ENCODE results near the gene UTY. TPM values are rescaled to one million over a fixed set of nuclear protein-coding genes. Genes with fewer than 3 reads are reported as not detected.

The UTY gene
- polyA plus RNA-seq (2012; ENCODE audit: missing spikeins), result not detected

DNA sequence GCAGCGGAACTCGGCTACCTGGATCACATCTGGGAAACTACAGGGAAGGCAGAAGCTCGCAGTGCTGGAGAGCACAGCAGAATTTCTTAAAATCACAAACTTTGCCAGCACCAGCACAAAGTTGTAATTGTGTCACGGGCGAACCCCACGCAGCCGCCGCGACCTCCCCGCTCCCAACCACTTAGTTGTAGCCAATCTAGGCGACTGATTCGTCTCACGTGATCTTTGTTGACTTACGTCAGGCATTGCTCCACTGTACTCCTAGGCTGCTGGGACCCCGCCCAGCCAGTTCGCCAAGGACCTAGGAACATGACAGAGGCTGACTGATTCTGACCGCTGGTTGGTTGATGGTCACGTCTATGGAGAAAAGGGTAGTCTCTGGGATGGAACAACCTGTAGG is at the start of gene UTY:
UTY (minus strand) TSS at position 206 of the 400 bp plus-strand sequence. CDS start 368 bp downstream, outside the sequence.
- DNase-seq (ENCODE audit: insufficient read length), result no peak
- no peak for FAIRE-seq
- TF ChIP-seq TAF1 (IDR thresholded peaks at IDR 0.05; ENCODE audit: borderline replicate concordance, low read depth, low read length) (no peak), POLR2A (IDR thresholded peaks at IDR 0.05; ENCODE audit: low read depth, low read length) (no peak), POLR2AphosphoS5 (IDR thresholded peaks at IDR 0.05; ENCODE audit: low read depth, low read length) (no peak)

DNA sequence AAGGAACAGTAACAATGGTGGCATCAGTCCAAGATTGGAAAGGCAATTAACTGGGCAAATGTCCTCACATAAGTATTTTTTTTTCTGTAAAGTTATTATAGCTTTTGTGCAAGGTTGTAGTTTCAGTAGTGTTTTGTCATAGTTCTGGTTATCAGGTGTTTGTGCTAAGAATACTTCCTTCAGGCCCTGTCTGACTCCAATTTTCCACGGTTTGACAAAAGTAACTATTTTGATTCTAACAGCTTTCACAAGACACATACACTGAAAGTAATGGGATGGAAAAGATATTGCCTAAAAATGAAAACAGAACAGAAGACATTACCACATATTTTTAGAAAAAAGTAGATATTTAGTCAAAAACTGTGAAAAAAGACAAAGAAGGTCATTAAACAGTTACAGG is 40.6 kb upstream of the UTY start:
- no peak for TF ChIP-seq TAF1 (IDR thresholded peaks at IDR 0.05; ENCODE audit: borderline replicate concordance, low read depth, low read length)
- no peak for TF ChIP-seq POLR2A (IDR thresholded peaks at IDR 0.05; ENCODE audit: low read depth, low read length)
- no peak for TF ChIP-seq POLR2AphosphoS5 (IDR thresholded peaks at IDR 0.05; ENCODE audit: low read depth, low read length)
- FAIRE-seq, result no peak

DNA sequence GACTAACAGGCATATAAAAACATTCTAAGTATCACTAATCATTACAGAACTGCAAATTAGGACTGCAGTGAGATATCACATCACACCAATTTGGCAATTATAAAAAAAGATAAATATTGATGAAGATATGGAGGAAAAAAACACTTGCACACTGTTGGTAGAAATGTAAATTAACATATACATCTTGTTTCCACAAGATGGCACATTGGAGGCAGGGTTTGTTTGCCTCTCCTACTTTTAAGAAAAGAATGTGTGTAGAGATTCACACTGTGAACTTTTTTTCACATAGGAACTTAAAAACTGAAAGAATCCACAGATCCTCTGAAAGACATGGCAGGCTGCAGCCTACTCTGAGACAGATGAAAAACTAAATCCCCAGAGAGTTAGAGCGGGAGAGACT is 21.4 kb upstream of the UTY start:
- FAIRE-seq (no peak), DNase-seq (ENCODE audit: insufficient read length) (no peak)
- TF ChIP-seq TAF1 (IDR thresholded peaks at IDR 0.05; ENCODE audit: borderline replicate concordance, low read depth, low read length), result no peak
- TF ChIP-seq POLR2AphosphoS5 (IDR thresholded peaks at IDR 0.05; ENCODE audit: low read depth, low read length), result no peak
- TF ChIP-seq POLR2A (IDR thresholded peaks at IDR 0.05; ENCODE audit: low read depth, low read length), result no peak

More for the DNA sequence above, 40.6 kb upstream of the UTY start:
- no peak for DNase-seq (ENCODE audit: insufficient read length)

DNA sequence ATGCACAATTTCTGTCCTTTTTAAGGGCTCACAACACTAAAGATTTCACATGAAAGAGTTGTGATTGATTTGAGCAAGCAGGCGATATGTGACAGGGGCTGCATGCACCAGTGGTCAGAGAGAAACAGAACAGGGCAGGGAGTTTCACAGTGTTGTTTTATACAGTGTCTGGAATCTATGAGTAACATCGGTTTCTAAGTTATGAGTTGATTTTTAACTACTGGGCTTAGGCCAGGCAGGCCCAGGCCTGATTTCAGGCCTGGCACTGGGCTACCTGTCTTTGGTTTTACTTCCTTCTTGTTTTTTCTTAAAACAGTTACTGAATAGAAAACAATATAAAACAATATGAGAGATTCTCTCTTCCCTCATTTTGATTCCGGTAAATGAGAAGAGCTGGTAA is 13.9 kb upstream of the UTY start:
- no peak for FAIRE-seq
- TF ChIP-seq POLR2AphosphoS5 (IDR thresholded peaks at IDR 0.05; ENCODE audit: low read depth, low read length) (no peak), TAF1 (IDR thresholded peaks at IDR 0.05; ENCODE audit: borderline replicate concordance, low read depth, low read length) (no peak), POLR2A (IDR thresholded peaks at IDR 0.05; ENCODE audit: low read depth, low read length) (no peak)
- no peak for DNase-seq (ENCODE audit: insufficient read length)

DNA sequence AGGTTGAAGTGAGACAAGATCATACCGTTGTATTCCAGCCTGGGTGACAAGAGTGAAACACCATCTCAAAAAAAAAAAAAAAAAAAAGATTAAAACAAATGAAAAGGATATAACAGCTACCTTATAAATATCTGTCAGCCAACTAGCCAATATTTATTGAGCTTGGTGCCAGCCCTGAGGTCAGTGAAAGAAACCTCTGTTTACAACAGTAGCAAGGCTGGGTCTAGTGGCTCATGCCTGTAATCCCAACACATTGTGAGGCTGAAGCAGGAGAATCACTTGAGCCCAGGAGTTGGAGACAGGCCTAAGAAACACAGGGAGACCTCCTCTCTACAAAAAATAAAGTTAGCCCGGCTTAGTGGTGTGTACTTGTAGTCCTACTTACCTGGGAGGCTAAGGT is 12.6 kb upstream of the UTY start:
- TF ChIP-seq POLR2AphosphoS5 (IDR thresholded peaks at IDR 0.05; ENCODE audit: low read depth, low read length) (no peak), TAF1 (IDR thresholded peaks at IDR 0.05; ENCODE audit: borderline replicate concordance, low read depth, low read length) (no peak), POLR2A (IDR thresholded peaks at IDR 0.05; ENCODE audit: low read depth, low read length) (no peak)
- no peak for FAIRE-seq

DNA sequence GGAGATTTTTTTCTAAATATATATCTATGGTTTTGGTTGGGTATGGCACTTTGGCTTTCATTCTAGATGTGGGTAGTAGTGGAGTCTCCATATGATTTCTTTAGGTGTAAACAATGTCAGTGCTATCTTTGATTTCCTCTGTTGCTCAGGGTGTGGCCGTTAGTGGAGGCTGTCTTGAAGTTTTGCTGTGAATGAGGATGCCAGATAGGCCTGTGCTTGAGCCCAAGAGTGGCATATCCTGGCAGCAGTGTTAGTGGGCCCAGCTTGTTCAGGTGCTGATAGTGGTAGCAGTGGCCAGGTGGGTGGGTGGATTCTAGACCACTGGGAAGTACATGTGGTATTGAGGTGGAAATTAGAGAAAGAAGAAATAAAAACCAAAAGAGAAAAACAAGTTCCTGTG is 8.9 kb upstream of the UTY start:
- TF ChIP-seq POLR2A (IDR thresholded peaks at IDR 0.05; ENCODE audit: low read depth, low read length), result no peak
- no peak for TF ChIP-seq TAF1 (IDR thresholded peaks at IDR 0.05; ENCODE audit: borderline replicate concordance, low read depth, low read length)
- DNase-seq (ENCODE audit: insufficient read length), result no peak
- no peak for FAIRE-seq

More for the DNA sequence above, 12.6 kb upstream of the UTY start:
- DNase-seq (ENCODE audit: insufficient read length), result no peak

DNA sequence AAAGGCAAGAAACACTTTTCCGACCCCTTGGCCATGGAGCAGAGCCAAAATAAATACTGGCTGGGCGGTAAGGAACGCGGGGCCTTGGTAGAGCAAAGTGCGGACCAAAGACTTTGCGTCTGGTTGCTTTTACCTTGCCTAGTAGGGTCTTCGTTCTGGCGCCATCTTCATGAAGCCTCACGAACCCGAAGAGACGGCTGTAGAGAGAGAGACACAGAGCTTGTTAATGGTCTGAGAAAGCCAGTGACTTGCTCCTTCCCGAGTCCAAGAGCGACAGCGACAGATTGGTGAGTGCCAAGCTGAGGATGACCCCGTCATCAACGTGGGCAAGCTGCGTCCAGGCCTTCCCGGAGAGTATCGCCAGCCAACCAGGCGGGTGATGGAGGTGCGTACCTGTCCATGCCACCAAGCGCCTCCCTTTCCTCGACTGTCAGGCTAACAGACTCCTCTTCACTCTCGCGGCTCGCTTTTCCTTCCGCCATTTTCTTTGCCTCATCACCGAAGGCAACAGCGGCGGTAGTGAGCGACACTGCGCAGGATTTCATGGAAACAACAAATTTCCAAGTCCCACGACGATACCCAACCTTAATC is 617 bp downstream of the UTY start:
- no peak for FAIRE-seq
- no peak for DNase-seq (ENCODE audit: insufficient read length)
- no peak for TF ChIP-seq TAF1 (IDR thresholded peaks at IDR 0.05; ENCODE audit: borderline replicate concordance, low read depth, low read length)
- no peak for TF ChIP-seq POLR2A (IDR thresholded peaks at IDR 0.05; ENCODE audit: low read depth, low read length)
- no peak for TF ChIP-seq POLR2AphosphoS5 (IDR thresholded peaks at IDR 0.05; ENCODE audit: low read depth, low read length)

DNA sequence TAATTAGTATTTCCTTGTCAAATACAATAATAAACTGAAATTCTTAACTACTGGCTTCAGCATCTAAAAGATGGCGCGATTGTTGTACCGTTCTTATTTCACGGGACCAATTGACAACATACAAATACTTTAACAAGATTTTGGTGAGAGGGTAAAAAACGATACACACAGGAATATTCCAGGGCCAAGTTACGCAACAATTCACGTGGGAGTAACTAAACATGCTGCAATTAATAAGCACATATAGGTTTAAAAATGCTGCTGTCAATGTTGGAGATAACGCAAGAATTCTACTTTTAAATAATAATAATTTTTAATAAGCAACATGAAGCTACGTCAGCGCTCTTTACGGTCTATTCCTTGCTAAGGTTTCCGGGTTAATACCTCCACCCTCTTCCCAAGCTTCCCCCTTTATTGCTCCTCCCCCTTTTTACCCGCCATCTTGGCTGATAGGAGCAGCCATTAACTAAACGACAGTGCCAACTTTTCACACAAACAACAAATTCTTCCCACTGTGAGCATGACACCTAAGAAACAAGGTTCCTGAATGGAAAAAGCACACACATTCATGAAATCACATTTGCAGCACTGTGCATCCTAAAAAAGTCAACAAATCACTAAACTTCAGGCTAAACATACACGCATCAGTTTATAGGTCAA is 1.6 kb downstream of the UTY start:
- DNase-seq (ENCODE audit: insufficient read length) (no peak), FAIRE-seq (no peak)
- TF ChIP-seq POLR2A (IDR thresholded peaks at IDR 0.05; ENCODE audit: low read depth, low read length) (no peak), TAF1 (IDR thresholded peaks at IDR 0.05; ENCODE audit: borderline replicate concordance, low read depth, low read length) (no peak), POLR2AphosphoS5 (IDR thresholded peaks at IDR 0.05; ENCODE audit: low read depth, low read length) (no peak)

DNA sequence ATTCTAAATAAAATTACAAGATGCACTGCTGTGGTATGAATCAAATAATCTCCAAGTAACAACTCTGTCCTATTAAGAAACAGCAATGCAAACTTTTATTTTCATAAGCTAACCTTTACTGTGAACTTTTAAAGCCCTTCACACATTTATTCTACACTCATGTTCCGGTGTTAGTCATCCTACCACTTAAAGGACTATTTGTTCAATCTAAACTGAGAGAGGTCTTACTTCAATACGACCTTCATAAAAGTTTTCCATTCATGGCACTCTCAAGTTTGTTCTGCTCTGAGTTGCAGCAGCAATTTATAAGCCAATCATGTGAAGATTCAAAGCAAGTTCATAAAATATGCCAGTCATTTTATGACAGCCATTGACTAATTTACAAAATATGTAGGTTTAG is 4.8 kb downstream of the UTY start:
- TF ChIP-seq POLR2A (IDR thresholded peaks at IDR 0.05; ENCODE audit: low read depth, low read length), result no peak
- TF ChIP-seq TAF1 (IDR thresholded peaks at IDR 0.05; ENCODE audit: borderline replicate concordance, low read depth, low read length), result no peak
- no peak for TF ChIP-seq POLR2AphosphoS5 (IDR thresholded peaks at IDR 0.05; ENCODE audit: low read depth, low read length)
- FAIRE-seq (no peak), DNase-seq (ENCODE audit: insufficient read length) (no peak)

DNA sequence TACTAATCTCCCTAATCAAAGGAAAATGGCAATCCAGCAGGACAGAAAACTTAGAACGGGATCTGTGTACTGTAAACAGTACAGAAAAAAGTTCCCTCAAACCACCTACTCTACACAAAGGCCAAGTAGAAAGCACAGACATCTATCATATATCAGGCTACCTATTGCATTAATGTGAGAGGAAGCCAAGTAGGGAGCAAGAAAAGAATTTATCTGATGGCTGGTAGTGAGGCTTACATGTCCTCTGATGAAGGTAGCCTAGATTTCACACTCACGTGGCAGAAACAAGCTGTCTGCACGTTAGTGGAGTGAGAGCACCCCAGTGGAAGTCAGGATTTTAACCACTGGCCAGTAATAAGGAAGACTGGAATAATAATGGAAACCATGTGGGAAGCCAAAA is 28.3 kb downstream of the UTY start:
- FAIRE-seq (no peak), DNase-seq (ENCODE audit: insufficient read length) (no peak)
- TF ChIP-seq POLR2AphosphoS5 (IDR thresholded peaks at IDR 0.05; ENCODE audit: low read depth, low read length) (no peak), POLR2A (IDR thresholded peaks at IDR 0.05; ENCODE audit: low read depth, low read length) (no peak), TAF1 (IDR thresholded peaks at IDR 0.05; ENCODE audit: borderline replicate concordance, low read depth, low read length) (no peak)

DNA sequence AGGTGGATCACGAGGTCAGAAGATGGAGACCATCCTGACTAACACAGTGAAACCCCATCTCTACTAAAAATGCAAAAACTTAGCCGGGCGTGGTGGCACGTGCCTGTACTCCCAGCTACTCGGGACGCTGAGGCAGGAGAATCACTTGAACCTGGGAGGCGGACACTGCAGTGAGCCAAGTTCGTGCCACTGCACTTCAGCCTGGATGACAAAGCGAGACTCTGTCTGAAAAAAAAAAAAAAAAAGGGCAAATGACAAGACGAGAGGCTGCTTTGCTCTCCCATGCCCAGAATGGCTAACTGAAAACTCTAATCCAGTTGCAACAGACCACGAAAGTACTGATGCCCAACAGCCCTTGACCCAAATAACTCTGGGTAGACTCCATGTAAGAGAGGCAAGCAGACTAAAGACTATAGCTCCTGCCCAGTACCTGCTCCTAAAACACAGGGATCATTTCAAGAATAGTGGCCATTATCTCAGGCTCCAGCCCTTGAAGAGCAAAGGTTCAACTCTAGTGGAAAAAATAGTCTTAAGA is 29.2 kb downstream of the UTY start:
- FAIRE-seq (no peak), DNase-seq (ENCODE audit: insufficient read length) (no peak)
- no peak for TF ChIP-seq POLR2A (IDR thresholded peaks at IDR 0.05; ENCODE audit: low read depth, low read length)
- TF ChIP-seq TAF1 (IDR thresholded peaks at IDR 0.05; ENCODE audit: borderline replicate concordance, low read depth, low read length), result no peak
- no peak for TF ChIP-seq POLR2AphosphoS5 (IDR thresholded peaks at IDR 0.05; ENCODE audit: low read depth, low read length)

DNA sequence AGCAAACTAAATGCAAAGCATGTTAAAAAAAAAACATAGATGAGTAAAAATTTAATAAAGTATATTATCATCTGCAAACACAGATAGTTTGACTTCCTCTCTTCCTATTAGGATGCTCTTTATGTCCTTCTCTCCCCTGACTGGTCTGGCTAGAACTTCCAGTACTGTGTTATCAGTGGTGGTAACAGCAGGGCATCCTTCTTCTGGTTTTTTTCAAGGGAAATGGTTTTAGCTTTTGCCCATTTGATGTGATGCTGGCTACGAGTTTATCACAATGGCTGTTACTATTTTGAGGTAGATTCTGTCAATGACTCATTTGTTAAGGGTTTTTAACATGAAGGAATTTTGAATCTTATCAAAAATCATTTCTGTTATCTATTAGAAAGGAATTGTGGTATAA is 34.3 kb downstream of the UTY start:
- TF ChIP-seq TAF1 (IDR thresholded peaks at IDR 0.05; ENCODE audit: borderline replicate concordance, low read depth, low read length) (no peak), POLR2AphosphoS5 (IDR thresholded peaks at IDR 0.05; ENCODE audit: low read depth, low read length) (no peak), POLR2A (IDR thresholded peaks at IDR 0.05; ENCODE audit: low read depth, low read length) (no peak)
- FAIRE-seq, result no peak
- no peak for DNase-seq (ENCODE audit: insufficient read length)

Measured in GM12892 (cell line).